K562 (cell line): Measurements from ENCODE around the gene ACADL. TPM values are rescaled to one million over a fixed set of nuclear protein-coding genes. Genes with fewer than 3 reads are reported as not detected.

Experiments
- CBX3 ChIP-seq, 2 experiments: IDR thresholded peaks; 1 replicate in 1 of 2; 2 replicates in 1 of 2; pipeline ENCODE4 v1.6.1; 2012; ENCODE audit warnings: inconsistent platforms in 2 of 2, low read length in 2 of 2, borderline replicate concordance in 1 of 2, control low read depth in 1 of 2
- PCBP2 ChIP-seq: fragments of 200-400 bp; formaldehyde crosslinking; IDR thresholded peaks from 2 replicates; pipeline ENCODE4 v1.6.1; 2018; ENCODE audit warnings: low read length, low read depth, mild to moderate bottlenecking, moderate library complexity; ENCODE audit not compliant: poor library complexity, severe bottlenecking
- POLR3A ChIP-seq: IDR thresholded peaks from 2 replicates; pipeline ENCODE4 v1.6.1; 2011; ENCODE audit warnings: borderline replicate concordance, mild to moderate bottlenecking, moderate library complexity; ENCODE audit not compliant: insufficient read length, insufficient read depth; ENCODE audit errors: extremely low read depth
- RUNX1 ChIP-seq: sonication (generic); IDR thresholded peaks from 2 replicates; pipeline ENCODE4 v1.6.1; 2016; ENCODE audit warnings: antibody characterized with exemption, low read depth
- YY1 ChIP-seq, 3 experiments: IDR thresholded peaks; 2 replicates each; pipeline ENCODE4 v1.6.1; 2011; ENCODE audit warnings: low read length in 2 of 3, mild to moderate bottlenecking in 2 of 3, moderate library complexity in 2 of 3, borderline replicate concordance in 1 of 3, control low read depth in 1 of 3, low read depth in 1 of 3; ENCODE audit not compliant: insufficient read depth in 3 of 3, insufficient replicate concordance in 2 of 3, control insufficient read depth in 1 of 3, insufficient read length in 1 of 3; ENCODE audit errors: extremely low read depth in 1 of 3
- ZNF561 ChIP-seq: fragments of 450-650 bp; formaldehyde crosslinking; conservative IDR thresholded peaks from 2 replicates; pipeline ENCODE4 v1.4.0; 2020; ENCODE audit warnings: mild to moderate bottlenecking, moderate library complexity
- ZNF75A ChIP-seq: fragments of 450-650 bp; formaldehyde crosslinking; IDR thresholded peaks from 2 replicates; pipeline ENCODE4 v1.4.0; 2020; ENCODE audit warnings: mild to moderate bottlenecking
- polyA plus RNA-seq, 8 experiments: library from polyadenylated mRNA; depleted of rRNA in 4 of 8; stranded (reverse) in 5 of 8; unstranded in 3 of 8; fragments of >200 nt; fragmentation: Nextera tagmentation in 2 of 8; fragmentation: Illumina TruSeq in 1 of 8; extraction: Ambion mirVana in 2 of 8; extraction: Trizol in 1 of 8; gene quantifications; 2 replicates each; pipeline versions ENCODE4 v1.2.1 to v1.2.3, GENCODE V29; 2011 to 2014; ENCODE audit warnings: inconsistent platforms in 1 of 8, missing spikeins in 1 of 8
- total RNA-seq, 7 experiments: library from RNA; depleted of rRNA in 6 of 7; stranded (reverse); fragments of >200 nt in 6 of 7; fragmentation: Illumina TruSeq in 2 of 7; extraction: Trizol in 2 of 7; gene quantifications; 2 replicates each; pipeline versions ENCODE4 v1.2.1 to v1.2.3, GENCODE V29; 2011 to 2021; ENCODE audit warnings: low replicate concordance in 1 of 7
- TF ChIP-seq, protein P1 (sequence below), 2 experiments: fragments of 450-650 bp; IDR thresholded peaks; 2 replicates each; pipeline ENCODE4 v1.6.1; 2016; ENCODE audit warnings: mild to moderate bottlenecking in 2 of 2, borderline replicate concordance in 1 of 2, low read depth in 1 of 2, moderate library complexity in 1 of 2
- TF ChIP-seq, protein P2 (sequence below): fragments of 250-450 bp; sonication (Bioruptor Pico); IDR thresholded peaks from 2 replicates; pipeline ENCODE4 v1.9.0; 2021; ENCODE audit warnings: mild to moderate bottlenecking
- TF ChIP-seq, protein P3 (sequence below): sonication (generic); IDR thresholded peaks from 2 replicates; pipeline ENCODE4 v1.6.1; 2016
- TF ChIP-seq, protein P4 (sequence below), 3 experiments: IDR thresholded peaks in 2 of 3; conservative IDR thresholded peaks in 1 of 3; 2 replicates each; pipeline ENCODE4 v1.5.1; 2011 to 2012; ENCODE audit warnings: low read length in 3 of 3, mild to moderate bottlenecking in 3 of 3, control low read depth in 2 of 3, improper control_type of control experiment in 1 of 3, inconsistent platforms in 1 of 3, low read depth in 1 of 3, mixed read lengths in 1 of 3, moderate library complexity in 1 of 3; ENCODE audit not compliant: insufficient read depth in 2 of 3

ACADL gene
- total and polyA plus RNA-seq, 9 of the 15 experiments (the other 6 are each of a cell fraction or from before 2014, with no cell fraction given) = 0.07 TPM; not detected in 8

DNA sequence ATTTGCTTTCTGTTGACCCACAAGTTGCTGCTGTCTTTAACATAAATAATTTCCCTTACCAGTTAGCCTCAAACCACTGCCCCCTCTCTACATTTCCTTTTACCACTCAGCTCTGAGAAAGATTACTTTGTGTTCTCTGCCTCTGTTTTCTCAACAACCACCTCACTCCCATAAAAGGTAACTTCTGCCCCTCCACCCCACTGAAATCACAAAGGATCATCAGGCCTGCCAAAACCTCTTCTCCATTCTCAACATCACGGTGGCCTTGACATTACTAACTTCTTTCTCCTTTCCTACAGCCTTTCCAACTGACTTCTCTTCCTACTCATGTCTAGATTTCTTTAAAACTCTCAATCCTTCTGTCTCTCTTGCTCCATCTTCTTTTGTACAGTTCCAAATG, 10.1 kb downstream of the ACADL start (continued):
- TF ChIP-seq, protein P1, sequence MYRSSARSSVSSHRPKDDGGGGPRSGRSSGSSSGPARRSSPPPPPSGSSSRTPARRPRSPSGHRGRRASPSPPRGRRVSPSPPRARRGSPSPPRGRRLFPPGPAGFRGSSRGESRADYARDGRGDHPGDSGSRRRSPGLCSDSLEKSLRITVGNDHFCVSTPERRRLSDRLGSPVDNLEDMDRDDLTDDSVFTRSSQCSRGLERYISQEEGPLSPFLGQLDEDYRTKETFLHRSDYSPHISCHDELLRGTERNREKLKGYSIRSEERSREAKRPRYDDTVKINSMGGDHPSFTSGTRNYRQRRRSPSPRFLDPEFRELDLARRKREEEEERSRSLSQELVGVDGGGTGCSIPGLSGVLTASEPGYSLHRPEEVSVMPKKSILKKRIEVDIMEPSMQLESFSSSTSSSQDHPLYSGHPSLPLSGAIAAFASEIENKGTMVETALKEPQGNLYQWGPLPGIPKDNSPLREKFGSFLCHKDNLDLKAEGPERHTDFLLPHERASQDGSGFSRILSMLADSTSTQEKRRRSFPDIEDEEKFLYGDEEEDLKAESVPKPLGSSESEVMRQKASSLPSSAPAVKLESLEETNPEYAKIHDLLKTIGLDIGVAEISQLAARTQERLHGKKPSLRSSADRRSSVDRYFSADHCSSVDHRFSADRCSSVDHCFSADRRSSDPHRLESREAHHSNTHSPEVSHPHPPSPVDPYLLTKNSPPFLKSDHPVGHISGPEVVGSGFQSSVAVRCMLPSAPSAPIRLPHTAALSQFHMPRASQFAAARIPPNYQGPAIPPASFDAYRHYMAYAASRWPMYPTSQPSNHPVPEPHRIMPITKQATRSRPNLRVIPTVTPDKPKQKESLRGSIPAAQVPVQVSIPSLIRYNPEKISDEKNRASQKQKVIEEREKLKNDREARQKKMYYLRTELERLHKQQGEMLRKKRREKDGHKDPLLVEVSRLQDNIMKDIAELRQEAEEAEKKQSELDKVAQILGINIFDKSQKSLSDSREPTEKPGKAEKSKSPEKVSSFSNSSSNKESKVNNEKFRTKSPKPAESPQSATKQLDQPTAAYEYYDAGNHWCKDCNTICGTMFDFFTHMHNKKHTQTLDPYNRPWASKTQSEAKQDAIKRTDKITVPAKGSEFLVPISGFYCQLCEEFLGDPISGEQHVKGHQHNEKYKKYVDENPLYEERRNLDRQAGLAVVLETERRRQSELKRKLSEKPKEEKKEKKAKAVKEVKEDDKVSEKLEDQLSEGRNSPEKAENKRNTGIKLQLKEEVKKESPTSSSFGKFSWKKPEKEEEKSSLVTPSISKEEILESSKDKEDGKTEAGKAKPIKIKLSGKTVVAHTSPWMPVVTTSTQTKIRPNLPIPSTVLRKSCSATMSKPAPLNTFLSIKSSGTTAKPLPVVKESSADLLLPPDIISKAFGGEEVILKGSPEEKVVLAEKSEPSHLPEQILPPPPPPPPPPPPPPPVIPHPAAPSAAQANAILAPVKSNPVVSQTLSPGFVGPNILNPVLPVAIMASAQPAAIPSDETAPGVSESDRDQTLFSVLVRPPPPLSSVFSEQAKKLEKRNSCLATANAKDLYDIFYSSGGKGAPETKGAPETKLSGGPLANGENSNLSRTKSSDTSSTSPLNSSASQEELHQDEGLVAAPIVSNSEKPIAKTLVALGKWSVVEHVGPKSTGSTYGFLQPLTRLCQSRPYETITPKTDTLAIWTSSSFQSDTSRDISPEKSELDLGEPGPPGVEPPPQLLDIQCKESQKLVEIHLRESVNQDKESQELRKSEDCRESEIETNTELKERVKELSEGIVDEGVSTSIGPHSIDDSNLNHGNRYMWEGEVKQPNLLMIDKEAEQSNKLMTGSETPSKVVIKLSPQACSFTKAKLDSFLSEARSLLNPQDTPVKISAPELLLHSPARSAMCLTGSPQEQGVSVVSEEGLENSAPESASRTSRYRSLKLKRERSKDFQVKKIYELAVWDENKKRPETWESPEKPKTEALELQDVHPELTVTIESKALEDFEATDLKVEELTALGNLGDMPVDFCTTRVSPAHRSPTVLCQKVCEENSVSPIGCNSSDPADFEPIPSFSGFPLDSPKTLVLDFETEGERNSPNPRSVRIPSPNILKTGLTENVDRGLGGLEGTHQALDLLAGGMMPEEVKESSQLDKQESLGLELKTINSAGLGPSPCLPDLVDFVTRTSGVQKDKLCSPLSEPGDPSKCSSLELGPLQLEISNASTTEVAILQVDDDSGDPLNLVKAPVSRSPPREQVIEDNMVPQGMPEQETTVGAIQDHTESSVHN (IDR thresholded peaks at IDR 0.05; ENCODE audit: borderline replicate concordance in 1 of 2, low read depth in 1 of 2) = no peak
- TF ChIP-seq POLR3A (no peak), RUNX1 (no peak), CBX3 (IDR thresholded peaks at IDR 0.05; ENCODE audit: borderline replicate concordance in 1 of 2, low read length in 2 of 2) (no peak), ZNF561 (CRISPR knock-in tag) (no peak), PCBP2 (no peak), YY1 (IDR thresholded peaks at IDR 0.05; ENCODE audit: borderline replicate concordance in 1 of 3, control insufficient read depth in 1 of 3, extremely low read depth in 1 of 3, insufficient read depth in 3 of 3, insufficient read length in 1 of 3, insufficient replicate concordance in 2 of 3, low read depth in 1 of 3, low read length in 2 of 3) (no peak), ZNF75A (CRISPR knock-in tag) (no peak)
- TF ChIP-seq, protein P2, sequence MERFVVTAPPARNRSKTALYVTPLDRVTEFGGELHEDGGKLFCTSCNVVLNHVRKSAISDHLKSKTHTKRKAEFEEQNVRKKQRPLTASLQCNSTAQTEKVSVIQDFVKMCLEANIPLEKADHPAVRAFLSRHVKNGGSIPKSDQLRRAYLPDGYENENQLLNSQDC (CRISPR knock-in tag) = no peak
- TF ChIP-seq, protein P3, sequence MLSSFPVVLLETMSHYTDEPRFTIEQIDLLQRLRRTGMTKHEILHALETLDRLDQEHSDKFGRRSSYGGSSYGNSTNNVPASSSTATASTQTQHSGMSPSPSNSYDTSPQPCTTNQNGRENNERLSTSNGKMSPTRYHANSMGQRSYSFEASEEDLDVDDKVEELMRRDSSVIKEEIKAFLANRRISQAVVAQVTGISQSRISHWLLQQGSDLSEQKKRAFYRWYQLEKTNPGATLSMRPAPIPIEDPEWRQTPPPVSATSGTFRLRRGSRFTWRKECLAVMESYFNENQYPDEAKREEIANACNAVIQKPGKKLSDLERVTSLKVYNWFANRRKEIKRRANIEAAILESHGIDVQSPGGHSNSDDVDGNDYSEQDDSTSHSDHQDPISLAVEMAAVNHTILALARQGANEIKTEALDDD = no peak
- TF ChIP-seq, protein P4, sequence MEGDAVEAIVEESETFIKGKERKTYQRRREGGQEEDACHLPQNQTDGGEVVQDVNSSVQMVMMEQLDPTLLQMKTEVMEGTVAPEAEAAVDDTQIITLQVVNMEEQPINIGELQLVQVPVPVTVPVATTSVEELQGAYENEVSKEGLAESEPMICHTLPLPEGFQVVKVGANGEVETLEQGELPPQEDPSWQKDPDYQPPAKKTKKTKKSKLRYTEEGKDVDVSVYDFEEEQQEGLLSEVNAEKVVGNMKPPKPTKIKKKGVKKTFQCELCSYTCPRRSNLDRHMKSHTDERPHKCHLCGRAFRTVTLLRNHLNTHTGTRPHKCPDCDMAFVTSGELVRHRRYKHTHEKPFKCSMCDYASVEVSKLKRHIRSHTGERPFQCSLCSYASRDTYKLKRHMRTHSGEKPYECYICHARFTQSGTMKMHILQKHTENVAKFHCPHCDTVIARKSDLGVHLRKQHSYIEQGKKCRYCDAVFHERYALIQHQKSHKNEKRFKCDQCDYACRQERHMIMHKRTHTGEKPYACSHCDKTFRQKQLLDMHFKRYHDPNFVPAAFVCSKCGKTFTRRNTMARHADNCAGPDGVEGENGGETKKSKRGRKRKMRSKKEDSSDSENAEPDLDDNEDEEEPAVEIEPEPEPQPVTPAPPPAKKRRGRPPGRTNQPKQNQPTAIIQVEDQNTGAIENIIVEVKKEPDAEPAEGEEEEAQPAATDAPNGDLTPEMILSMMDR (IDR thresholded peaks at IDR 0.05 in 2 of 3, conservative IDR thresholded peaks at IDR 0.05 in 1 of 3; ENCODE audit: insufficient read depth in 2 of 3, low read depth in 1 of 3, low read length in 3 of 3) = no peak
